GM21515 (cell line): ENCODE data around the gene SERP2.

Experiments used
- ATAC-seq: cut with Tn5 transposase; IDR thresholded peaks from one replicate; pipeline ENCODE4 v1.9.1; 2021; ENCODE audit not compliant: unreplicated experiment

The SERP2 gene

GRCh38 chr13:44407891-44408290 is 34.3 kb downstream of the SERP2 start:
- ATAC-seq: no peak

DNA sequence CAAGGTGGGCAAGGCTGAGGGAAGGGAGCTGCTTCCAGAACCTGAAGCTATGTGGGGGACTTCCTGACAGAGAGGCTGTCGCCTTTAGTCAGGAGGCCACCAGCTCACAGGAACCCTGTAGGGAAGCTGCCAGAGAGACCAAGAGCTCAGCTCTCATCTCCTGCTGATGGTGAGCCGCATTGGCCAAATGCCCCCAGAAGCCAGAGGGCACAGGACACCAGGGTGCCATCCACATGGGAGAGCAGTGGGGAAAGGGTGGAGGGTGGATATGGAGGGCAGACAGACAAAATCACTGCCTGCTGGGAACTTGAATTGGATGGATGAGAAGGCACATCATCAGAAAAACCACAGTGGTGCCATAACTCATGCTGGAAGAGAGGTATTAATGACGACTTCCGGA is 36.0 kb downstream of the SERP2 start:
- ATAC-seq: no peak

GRCh38 chr13:44410328-44410859 is 36.8 kb downstream of the SERP2 start:
- no peak for ATAC-seq

- no peak for ATAC-seq
Measured at GRCh38 chr13:44411841-44412240, 38.2 kb downstream of the SERP2 start.

GRCh38 chr13:44412346-44412935 is 38.8 kb downstream of the SERP2 start:
- no peak for ATAC-seq

DNA sequence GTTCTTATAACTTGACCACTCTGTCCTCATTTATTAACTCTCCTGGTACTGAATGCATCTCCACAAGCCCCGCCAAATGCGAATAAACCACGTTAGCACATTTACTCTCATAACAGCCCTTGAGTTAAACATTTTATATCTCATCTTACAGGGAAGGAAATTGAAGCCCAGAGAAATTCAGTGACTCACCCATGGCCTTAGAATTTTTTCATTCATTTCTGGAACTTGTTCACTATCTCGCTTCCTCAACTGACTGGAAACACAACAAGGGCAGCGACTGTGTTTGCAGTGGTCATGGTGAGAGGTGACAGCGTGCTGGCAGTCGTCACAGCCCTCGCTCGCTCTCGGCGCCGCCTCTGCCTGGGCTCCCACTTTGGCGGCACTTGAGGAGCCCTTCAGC is 39.5 kb downstream of the SERP2 start:
- ATAC-seq: no peak

- ATAC-seq: no peak
Measured at GRCh38 chr13:44414716-44415115, 41.1 kb downstream of the SERP2 start.

- ATAC-seq: no peak
Measured at GRCh38 chr13:44415815-44416214, 42.2 kb downstream of the SERP2 start.

GRCh38 chr13:44416301-44416700 is 42.7 kb downstream of the SERP2 start:
- ATAC-seq: no peak

GRCh38 chr13:44416744-44417143 is 43.1 kb downstream of the SERP2 start:
- no peak for ATAC-seq

DNA sequence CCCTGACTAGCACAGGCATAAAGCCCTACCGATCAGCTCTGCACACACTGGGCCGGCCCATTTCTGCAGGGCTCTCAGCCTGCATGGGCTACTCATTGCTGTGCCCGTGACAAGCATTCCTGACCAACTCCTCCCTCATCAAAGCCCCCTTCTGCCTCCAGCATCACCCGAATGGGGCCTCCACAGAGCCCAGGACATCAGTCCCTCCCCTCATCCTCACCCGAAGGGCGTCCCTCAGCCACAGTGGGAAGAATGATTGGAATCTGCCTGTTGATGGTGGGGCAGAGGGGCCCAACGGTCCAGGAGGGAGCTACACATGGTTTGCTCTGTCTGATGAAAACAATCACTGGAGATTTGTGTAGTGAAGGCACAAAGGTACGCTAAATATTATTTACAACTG is 43.8 kb downstream of the SERP2 start:
- ATAC-seq: no peak

GRCh38 chr13:44417876-44418275 is 44.3 kb downstream of the SERP2 start:
- no peak for ATAC-seq

DNA sequence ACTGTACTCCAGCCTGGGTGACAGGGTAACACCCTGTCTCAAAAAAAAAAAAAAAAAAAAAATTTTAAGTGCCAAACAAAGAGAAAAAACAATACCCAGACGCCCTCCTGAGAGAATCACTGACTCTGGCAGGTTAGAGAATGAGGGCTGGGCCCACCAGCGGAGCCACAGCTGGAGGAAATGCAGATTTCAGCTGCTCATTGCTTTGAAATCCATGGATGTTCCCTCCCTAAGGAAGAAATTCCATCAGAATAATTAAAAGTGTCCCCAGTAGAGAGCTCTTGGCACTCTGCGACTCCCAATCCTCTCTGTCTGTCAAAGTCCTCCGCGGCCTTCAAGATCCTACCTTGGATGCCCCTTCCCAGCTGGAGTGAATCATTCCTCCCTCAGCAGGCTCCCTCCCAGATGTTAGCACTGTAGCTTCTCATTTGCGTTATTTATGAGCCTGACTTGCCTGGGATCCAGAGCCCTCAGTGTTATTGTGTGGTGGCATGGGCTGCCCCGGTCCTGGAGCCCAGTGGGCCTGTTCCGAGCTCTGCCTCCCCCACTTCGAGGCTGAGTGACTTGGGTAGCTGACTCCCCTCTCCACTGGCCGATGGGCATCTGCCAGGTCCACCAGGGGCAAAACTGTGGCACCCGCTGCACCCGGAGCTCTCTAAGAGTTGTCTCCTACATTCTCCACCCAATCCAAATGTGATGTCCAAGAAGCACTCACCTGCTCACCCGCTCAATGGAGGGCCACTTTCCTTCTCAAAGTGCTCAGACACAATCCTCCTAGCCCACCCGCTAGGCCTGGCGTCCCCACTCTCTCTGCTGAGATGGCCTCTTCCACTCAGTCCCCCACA is 47.0 kb downstream of the SERP2 start:
- ATAC-seq: no peak

GRCh38 chr13:44421853-44422525 is 48.4 kb downstream of the SERP2 start:
- no peak for ATAC-seq

DNA sequence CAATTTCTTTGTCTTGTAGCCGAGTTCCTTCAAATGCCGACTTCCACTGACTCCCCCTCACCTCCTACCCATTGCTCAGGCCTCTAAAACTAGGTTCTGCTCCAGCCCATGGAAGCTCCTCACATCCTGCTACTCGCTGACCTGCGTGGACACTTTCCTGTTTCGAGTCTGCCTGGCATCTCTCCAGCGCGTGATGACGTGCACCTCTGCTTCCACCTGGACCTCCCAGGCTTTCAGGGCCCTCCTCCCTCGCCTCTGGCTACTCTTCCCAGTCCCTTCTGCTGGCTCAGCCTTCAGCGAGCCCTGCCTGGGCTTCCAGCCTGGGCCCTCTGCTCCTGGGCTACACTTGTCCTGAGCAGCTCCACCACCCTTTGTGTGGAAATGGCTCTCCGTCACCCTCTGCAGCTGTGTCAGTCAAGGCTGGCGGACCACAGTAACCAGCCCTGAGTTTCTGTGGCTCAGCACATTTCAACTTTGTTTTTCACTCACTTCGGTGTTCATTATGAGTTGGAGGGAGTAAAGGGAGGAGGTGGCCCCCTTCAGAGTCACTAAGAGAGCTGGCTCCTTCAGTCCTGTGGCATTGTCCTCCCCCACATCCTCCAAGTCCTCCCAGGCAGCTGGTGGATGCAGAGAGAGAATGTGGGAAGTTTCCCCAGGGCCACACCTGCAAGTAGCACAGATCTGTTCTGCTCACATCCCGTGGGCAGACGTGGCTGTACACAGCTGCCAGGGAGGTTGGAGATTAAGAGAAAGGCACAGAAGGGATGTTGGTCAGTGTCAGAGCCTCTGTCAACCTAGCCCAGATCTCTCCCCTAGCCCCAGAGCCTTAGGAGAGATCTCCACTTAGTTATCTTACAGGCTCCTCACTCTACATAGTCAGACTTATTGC is 49.4 kb downstream of the SERP2 start:
- ATAC-seq: no peak

- no peak for ATAC-seq
Measured at GRCh38 chr13:44423824-44424223, 50.2 kb downstream of the SERP2 start.

DNA sequence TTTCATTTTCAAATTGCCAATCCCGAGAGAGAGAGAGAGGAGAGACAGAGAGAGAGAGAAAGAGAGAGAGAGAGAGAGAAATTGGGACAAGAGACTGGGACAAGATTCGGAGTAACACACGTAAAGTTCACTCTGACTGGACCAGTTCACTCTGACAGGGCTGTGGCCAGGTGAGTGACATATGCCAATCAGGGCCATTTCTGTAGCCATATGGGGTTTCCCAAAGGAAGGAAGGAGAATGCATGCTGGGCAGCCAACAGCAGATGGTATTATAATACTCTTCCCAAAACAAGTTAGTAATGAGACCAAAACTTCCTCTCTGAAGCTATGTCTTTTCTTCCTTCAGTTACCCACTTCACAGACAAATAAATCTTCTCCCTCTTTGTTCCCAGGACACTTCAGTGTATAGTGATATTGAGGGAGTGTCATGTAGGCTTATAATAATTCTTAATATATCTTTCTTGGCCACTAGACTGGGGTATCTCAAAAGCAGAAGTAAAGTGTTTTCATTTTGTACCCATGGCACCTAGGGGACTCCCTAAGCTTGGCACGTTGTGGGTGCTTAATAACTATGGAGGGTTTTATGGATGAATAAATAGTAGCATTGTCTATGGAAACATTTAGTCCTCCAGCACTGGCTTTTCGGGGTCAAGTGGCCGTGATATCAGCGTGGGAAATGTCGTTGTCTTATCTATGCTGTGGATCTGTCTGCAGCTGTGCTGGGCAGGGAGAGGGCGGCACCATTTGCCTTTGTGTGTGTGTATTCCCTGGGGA is 51.6 kb downstream of the SERP2 start:
- ATAC-seq: no peak

GRCh38 chr13:44425815-44426078 is 52.1 kb downstream of the SERP2 start:
- no peak for ATAC-seq

GRCh38 chr13:44426461-44426860 is 52.8 kb downstream of the SERP2 start:
- no peak for ATAC-seq

DNA sequence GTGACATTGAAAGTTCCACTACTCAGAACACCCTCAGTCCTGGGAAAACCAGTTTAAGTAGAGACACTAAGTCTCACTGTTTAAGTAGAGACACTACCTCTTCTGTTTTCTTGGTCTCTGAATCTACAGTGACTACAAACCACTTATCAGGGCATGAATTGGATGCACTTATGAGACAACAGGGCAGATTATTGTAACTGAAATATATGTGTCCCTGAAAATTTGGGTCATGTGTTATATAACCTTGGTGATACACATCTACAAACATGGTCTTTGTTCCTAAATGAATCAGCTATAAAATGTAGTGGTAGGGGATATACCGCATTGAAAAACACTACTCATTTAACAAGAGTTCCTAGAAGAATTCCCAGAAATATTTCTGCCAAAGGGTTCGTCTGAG is 55.7 kb downstream of the SERP2 start:
- ATAC-seq: no peak
